GM19023 (cell line): ENCODE data around the gene RPL10.

ENCODE experiments used
- ATAC-seq: cut with Tn5 transposase; IDR thresholded peaks from one replicate; pipeline ENCODE4 v1.9.1; 2021; ENCODE audit warnings: mild to moderate bottlenecking, moderate library complexity; ENCODE audit not compliant: unreplicated experiment

RPL10 gene

DNA sequence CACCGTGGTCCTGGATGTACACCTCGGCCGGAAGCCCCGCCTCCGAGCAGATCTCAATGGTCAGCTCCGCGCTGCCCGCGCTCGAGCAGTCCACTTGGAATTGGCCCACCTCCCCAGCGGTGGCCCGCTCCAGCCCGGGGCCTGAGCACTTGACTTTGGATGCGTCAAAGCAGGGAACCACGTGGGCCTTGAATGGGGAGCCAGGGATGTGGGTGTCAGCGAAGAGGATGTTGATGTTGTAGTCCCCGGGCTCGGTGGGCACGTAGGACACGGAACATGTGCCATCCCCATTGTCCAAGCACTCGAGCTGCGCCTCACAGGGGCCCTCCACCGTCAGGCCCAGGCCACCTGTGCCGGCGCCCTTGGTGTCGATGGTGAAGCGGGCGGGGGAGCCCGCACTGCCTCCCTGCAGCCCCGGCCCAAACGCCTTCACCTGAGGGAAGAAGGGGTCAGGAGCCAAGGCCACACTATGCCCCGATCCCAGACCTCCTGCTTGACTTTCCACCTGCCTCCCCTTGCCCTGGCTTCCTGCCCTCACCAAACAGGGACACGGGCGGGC is 37.9 kb upstream of the RPL10 start:
- ATAC-seq, result no peak

DNA sequence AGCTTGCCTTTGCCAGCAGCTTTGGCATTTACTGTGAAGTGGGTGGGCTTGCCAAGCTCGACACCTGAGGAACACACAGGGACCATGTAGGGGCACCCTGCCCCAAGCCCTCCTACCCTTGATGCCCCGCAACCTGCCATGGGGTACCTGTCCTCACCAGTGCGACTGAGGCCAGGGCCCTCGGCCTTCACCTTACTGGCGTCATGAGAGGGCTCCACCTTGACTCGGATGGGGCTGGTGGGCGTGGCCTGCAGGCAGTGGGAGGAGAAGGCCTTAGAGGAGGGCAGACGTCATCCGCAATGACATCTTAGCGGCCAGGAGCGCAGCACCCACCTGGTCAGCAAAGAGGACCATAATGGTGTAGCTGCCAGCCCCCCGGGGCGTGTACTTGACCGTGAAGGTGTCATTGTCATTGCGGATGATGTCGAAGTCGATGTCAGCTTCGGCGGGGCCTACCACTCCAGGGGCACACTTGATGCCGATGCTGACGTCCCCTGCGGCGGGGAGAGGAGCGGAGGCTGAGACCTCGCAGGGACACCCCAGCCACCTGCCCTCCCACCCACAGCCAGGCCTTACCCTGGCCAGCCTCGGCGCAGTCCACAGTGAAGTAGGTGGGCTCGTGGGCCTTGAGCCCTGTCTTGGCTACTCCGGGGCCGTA is 36.0 kb upstream of the RPL10 start:
- no peak for ATAC-seq

DNA sequence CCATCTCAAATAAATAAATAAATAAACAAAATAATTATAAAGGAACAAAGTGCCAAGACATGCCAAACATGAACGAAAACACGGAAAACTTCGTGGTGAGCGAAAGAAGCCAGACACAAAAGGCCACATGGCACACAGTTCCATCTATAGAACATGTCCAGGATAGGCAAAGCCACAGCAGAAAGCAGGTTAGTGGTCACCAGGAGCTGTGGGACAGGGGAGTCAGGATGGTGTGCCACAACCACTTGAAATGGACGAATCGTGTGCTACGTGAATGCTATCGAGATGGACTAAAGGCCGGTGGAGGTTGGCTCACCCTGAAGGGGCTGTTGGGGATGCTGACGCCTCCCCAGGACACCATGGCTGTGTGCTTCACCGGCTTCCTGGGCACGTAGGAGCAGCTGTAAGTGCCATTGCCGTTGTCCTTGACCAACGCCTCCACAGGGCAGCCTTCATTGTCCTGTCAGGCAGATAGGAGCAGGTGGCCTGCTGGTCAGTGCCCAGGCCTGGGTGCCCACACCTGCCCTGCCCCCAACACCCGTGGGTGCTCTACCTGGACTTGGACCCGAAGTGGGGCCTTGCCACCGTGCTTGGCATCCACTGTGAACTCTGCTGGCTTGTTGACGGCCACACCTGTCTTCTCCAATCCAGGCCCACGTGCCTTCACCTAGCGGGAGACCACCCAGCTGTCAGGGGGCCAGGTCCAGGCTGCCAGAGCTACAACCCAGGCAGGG is 34.3 kb upstream of the RPL10 start:
- ATAC-seq, result no peak

DNA sequence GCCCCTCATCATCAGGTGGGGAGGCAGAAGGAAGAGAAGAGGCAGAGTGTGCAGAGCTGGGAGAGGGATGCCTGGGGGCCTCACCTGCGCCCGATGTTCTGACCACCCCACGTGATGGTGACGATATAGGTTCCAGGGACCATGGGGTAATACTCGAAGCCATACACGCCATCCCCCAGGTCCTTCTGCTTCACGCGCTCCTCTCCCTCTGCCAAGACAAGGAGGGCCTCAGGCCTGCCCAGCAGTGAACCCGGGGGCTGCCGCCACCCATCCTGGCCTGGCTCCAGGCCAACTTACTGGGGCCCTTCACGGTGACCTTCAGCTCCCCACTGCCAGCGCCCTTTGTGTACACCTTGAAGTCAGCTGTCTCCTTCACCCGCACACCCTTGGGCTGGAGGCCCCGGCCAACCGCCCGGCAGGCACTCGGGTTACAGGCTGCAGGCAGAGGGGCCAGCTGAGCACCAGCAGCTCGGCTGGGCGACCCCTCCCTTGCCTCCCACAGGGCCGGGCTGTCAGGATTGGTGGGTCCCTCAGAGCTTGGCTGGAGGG is 33.1 kb upstream of the RPL10 start:
- ATAC-seq, result no peak

DNA sequence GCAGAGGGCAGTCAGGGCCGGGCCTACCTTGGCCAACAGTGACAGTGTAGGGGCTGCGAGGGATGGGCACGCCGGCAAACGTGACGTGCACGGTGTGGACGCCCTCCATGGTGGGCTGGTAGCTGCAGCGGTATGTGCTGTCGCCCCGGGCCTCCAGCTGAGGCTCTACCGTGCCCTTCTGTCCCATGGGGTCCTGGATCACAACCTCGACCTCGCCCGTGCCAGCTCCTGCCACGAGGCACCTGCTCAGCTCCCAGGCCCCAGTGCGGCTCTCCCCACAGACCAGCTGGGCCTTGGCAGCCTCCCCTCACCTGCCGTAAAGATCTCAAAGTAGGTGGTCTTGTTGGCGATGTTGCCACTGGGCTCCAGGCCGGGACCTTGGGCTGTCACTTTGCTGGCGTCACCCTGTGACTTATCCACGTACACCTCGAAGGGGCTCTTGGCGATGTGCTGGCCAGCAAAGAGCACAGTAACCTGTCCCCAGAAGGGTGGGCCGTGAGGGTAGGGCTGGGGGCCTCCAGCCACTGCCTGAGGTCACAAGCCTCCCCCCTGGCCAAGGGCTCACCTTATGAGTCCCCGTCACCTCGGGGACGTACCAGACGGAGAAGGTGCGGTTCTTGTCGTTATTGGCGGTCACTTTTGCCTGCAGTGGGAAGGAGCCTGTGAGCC is 32.0 kb upstream of the RPL10 start:
- ATAC-seq, result no peak

DNA sequence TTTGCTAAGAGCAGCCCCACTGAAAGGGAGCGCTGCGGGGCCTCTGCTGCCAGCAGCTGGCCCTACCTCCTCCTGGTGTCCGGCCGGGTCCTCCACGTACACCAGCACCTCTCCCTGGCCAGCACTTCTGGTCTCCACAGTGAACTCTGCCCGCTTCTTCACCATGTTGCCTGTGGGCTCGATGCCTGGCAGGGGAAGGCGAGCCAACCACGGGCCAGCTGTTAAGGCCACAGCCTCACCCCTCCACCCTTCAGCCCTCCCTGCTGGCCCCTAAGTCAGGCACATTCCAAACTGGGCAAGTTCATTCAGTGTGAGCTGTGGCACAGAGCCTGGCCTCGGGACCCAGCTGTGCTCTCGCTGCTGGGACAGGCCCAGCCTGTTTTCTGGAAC is 31.5 kb upstream of the RPL10 start:
- no peak for ATAC-seq

DNA sequence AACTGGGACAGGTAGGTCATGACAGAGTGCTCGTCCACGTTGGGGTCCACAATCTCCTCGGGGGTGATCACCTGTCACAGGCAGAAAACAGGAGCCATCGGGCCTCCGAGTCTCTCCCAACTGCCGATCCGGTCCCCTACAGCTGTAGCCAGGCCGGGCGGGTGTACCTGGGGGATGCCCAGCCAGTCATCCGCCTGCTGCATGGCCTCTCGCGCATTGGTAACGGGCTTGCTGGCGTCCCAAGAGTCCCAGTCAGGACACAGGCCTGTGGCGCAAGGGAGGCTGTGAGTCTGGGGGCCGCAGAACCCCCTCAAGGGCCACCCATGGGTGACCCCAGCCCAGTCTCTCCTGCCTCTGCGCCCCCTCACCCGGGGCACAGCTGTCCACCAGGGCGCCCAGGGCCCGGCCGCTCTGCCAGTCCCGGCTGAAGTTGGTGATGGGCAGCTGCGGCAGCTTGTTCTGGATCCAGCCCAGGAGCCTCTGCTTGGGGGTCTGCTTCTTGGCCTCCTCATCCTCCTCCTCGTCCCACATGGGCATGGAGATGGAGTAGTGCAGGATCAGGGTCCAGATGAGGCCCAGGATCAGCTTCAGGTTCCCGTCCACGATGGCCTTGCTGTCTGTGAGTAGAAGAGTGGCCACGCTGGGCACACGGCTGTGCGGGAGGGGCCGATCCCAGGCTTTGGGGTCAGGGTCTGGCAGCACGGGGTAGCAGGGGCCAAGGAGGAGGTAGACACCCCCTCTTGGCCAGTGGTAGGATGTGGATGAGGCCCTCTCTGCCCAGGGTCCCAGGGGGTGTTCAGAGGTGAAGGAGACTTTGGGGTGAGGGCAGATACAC is 30.5 kb upstream of the RPL10 start:
- no peak for ATAC-seq

DNA sequence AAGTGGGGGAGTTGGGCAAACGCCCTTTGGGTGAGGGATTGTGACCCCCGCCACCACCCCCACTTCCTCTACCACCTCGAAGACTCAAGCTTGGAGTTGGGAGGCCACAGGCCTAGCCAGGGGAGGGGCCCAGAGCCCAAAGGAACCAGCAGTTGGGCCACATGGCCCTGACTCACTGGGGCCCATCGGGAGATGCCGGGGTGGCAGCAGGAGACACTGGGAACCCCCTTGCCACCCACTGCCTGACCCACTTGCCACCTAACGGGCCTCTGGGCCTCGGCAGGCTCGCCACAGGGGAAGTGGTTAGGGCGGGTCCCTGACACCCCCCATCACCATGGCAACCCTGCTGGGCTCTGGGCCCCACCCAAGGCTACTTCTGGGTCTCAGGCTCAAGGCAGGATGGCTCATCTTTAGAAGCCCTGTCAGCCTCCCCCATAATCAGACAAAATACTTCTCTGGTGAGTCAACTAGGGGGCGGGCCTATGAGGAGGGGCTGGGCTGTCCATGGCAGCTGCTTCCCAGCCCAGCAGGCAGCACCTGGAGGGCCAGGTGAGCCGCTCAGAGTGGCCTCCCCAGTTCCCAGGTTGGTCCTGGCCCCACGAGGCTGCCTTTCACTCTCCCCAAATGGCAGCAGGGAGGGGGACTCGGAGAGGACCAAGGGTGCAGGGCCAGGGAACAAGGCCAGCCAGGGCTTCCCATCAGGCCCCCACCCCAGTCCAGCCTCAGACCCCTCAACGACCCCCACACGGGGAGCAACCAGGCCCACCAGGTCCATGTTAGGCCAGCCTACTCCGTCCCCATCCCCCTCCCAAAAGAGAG is 29.3 kb upstream of the RPL10 start:
- no peak for ATAC-seq

DNA sequence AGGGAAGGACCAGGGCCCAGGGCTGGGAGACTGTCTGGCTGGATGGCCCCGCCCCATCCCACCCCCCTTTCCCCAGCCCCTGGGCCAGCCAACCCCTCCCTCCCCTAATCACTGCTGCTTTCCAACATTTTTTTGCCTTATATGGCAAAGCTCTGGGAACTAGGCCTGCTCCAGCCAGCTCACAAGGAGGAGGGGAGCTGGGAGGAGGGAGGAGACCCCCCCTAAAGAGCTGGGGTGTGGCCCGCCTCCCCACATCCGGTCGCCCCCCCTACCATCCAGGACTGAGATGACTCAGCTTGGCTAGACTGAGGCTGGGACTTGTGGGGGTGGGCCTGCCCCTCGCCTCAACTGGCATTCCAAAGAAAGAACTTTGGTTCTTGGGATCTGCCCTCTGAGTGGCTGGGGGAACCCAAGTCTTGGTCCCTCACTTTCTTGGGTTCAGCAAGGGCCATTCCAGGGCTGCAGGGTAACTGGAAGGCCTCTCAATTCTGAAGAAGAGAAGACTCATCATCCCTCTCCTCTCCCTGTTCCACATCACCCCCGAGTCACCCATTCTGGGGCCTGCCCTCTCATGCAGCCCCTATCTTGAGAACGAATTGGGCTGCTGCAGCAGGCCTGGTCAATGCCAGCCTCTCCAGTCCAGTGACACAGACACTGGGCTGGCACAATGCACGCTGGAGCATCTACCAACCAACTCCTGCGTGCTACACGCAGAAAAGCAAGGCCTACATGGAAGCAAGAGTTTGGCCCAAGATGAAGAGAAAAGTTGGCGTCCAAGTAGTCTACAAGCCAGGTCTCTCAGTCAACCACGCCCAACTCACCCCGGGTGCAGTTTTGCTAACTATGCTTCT is 28.5 kb upstream of the RPL10 start:
- no peak for ATAC-seq

DNA sequence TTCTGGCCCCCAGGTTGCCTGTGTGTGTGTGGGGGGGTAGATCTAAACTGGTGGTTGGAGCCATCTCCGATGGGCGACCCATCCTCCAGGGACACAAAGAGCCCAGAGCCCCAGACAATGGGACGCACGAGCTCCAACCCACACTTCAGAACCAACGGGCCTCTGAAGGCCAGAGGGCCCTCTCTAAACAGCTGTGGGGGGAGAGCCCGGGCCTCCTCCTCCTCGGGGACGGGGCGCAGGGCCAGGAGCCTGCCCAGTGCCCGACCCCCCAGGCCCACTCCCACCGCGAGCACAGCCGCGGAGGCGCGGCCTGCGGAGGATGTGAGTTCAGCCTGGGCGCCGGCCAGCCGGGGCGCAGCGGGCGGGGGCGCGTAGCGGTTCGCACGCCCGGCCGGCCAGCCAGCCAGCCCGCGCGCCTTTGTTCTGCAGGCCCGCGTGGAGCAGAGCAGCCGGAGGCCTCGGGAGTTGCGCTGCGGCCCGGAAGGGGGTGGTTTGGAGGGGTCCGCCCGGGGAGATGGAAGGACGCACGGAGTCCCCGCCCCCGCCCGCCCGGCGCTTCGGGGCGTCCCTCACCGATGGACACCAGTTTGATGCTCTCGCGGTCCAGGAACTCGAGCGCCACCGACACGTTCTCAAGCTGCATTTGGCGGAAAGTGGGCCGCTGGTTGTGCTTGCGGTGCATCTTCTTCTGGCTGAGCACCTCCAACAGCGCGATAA is 27.7 kb upstream of the RPL10 start:
- no peak for ATAC-seq

DNA sequence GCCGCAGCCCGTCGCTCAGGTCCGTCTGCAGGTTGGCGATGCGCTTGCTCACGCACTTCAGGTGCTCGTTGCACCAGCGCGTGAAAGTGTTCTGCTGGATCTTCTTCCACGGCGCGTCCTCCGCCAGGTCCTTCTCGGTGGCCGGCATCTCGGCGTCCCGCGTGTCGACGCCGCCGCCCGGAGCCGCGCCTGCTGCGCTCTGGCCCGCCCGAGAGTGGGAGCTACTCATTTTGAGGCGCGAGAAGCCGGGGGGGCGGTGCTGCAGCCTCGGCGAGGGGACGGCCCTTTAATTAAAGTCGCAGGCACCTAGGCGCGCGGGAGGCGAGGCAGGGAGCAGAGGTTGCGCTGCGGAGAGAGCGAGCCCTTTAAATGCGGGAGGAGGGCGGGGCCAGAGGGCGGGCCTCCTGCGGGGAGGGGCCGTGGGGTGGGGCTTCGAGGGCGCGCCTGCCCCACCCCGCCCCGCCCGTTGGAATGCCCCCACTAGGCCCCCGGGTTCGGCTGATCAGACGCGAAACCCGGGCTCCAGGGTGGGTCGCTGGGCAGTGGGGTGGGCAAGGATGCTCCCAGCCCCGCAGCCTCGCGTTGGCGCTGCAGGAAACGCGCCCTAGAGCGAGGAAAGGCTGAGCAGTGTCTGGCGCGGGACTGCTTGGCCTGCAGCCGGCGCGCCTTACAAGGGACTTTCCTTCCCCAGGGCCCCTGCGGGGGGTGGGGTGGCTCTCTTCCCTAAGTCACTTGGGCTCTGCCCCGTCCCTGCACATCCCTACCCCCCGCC is 27.0 kb upstream of the RPL10 start:
- ATAC-seq, result peak; percentile 53

DNA sequence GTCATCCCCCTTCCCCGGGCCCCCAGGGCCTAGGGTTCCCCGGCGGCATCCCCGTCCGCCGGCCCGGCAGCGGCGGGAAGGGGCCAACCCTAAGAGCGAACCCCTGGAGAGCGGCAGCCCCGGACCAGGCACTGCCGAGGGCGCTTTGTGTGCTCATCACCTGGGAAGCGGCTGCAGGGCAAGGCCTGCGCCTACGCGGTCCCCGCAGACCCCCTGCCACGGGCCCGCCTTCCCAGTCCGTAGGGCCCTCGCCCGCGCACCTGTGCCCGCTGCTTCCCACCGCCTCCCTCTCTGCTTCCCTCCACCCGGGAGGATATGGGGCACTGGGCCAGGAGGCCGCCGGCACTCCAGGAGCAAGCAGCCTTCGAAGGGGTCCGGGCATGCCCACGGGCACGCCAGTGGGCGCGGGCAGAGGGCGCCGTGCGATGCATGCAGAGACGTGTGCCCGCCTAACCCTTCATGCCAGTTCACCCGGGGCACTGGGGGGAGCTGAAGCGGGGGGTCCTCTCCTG is 26.3 kb upstream of the RPL10 start:
- ATAC-seq, result peak; percentile 12

DNA sequence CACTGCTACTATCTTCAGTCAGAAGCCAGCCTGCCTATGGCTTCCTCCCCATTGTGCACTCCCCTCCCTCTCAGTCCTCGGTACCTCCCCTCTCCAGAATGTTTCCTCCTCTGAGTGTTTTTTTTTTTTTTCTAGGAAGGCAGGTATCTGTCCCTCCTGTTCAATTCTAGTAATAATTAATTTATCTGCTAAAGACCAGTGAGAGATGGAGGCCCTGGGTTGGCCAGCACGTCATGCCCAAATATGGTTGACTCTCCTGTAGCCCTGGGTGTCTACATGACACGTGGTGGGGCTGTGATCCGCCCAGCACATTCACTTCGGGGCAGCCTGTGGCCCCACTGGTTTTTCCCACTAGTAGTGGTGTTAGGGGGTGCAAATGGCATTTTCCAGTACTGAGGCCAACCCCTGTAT is 25.6 kb upstream of the RPL10 start:
- no peak for ATAC-seq

DNA sequence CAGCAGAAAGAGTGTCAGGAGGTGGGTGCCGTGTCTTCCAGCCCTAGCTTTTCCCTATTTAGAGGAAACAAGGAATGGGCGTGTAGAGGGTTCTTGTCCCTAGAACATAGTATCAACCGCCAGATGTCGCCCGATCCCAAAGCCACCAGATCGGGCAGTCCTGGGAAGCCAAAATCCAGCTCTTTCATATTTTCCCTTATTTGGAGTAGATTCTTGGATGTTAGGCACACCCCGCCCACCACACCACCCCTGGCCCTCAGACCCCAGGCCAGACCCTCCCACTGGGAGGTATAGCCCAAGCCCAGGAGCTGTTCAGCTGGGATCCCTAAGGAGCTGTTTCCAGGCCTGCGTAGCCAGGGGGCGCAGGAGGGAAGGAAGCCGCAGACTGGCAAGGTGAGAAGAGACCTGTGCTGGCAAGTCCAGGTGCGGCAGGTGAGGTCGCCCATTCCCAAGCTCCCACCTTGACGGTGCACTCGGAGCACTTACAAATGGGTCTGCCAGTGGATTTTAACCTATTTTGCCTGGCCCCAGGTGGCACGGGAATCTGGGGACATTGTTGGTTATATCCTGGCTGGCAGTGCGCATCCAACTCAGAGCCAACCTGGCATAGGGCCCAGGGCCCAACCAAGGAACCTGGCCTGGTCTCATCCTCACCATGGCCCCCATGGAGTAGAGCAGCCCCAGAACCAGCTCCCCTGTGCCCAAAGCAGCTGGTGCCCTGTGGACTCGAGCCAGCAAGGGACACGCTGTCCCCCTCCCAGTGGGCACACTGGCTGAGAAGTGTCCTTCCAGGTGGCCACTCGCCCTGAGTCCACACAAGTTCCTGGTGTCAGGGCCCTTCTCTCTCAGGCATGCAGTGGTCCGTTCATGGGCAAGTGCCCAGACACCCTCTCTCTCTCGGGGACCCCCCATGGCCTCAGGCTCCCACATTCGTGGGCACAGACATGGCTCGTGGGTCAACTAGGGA is 24.6 kb upstream of the RPL10 start:
- no peak for ATAC-seq

DNA sequence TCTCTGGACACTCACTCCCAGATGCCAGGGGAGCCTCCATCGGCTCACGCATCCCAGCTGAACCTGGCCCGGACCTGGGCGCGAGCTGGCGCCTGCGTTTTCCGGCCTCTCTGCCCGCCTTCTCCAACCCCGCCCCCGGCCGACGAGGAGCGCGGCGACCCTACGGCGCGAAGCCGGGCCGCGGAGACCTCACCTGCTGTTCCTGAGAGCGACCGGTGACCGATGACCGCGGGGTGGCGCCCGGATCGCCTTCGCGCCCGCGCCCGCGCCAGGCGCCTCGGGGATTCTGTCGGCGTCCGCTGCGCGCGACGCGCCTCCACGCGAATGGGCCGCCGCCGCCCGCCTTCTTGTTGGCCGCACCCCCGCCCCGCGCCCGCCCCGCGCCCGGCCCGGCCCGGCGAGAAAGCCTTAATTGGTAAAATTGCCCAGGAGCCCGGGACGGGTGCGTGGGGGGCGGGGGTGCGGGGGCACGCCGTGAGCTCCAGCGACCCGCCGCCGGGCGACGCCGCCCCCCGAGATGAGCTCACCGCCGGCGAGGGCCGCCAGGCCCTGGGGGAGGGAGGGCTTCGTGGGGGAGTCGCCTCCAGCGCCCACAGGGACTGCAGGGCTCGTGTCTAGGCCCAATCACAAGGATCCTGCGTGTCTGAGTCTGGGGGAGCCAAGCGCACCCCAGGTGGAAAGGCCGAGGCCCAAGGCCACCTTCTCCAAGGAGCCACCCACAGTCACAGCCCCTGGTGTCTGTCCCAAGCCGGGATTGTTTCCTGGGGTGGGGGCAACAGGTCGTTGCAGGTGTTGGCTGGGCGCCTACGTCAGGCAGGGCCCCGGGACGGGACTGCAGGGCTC is 23.6 kb upstream of the RPL10 start, which contains the start of gene FLNA:
TSS of gene FLNA (minus strand) at position 322 of the 843 bp plus-strand sequence. CDS start 3,389 bp downstream, outside the sequence.
- ATAC-seq, result no peak
